Measurements from ENCODE around the gene OR6A2.

OR6A2 gene

DNA sequence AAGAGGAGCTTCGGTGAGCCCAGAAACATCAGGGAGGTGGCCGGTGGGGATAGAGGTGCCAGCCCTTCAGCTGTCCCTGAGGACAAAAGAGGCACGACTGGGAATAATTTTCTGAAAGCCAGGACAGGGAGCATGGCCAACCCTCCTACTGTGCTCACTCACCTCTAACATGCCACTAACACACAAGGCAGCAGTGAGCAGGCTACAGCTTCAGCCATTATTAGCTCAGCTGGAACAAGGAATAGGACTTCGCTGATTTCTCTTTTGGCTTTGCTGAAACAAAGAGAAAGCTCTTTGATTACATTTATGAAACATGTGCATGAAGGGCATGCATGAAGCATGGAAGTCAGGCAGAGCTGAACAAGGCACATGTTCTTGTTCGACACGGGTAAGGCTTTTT, 33.9 kb upstream of the OR6A2 start:
- H4K20me1 ChIP-seq (ENCODE audit: low read depth, low read length) = no peaks in the 10 kb centered on the region
- H3F3A ChIP-seq (ENCODE audit: insufficient read depth) = no peaks in the 10 kb centered on the region
- no peak overlapping the region for H3K4me3 ChIP-seq (ENCODE audit: insufficient read depth, low read length, poor library complexity, severe bottlenecking)
- no peaks in the 10 kb centered on the region for H3K9me2 ChIP-seq (replicated peaks; ENCODE audit: insufficient read depth, low read length)
- H3K9ac ChIP-seq (ENCODE audit: low read length) = no peak overlapping the region
- no peaks in the 10 kb centered on the region for H3K27me3 ChIP-seq (ENCODE audit: low read length)
- H3K9me3 ChIP-seq (ENCODE audit: insufficient read depth, low read length) = no peaks in the 10 kb centered on the region
- H3K36me3 ChIP-seq (ENCODE audit: low read length) = no peaks in the 10 kb centered on the region
- TF ChIP-seq EZH2phosphoT487 (conservative IDR thresholded peaks at IDR 0.05; ENCODE audit: low read length) (no peak), CTCF (IDR thresholded peaks at IDR 0.05; ENCODE audit: insufficient read depth, low read length, poor library complexity, severe bottlenecking) (no peak)
- H3K27ac ChIP-seq (ENCODE audit: low read depth, low read length) = no peak overlapping the region
- no peak overlapping the region for H2AFZ ChIP-seq (ENCODE audit: low read depth, low read length, severe bottlenecking)
- no peak overlapping the region for H3K4me2 ChIP-seq (ENCODE audit: low read depth, low read length, poor library complexity, severe bottlenecking)
- no peaks in the 10 kb centered on the region for H3K79me2 ChIP-seq (ENCODE audit: insufficient read depth, low read length)

GRCh38 chr11:6828103-6828502, 28.6 kb upstream of the OR6A2 start:
- Histone ChIP-seq H2AFZ (ENCODE audit: low read depth, low read length, severe bottlenecking) (no peak overlapping the region), H3K4me2 (ENCODE audit: low read depth, low read length, poor library complexity, severe bottlenecking) (no peak overlapping the region), H3K9me2 (replicated peaks; ENCODE audit: insufficient read depth, low read length) (no peaks in the 10 kb centered on the region), H3K36me3 (ENCODE audit: low read length) (no peaks in the 10 kb centered on the region), H3K79me2 (ENCODE audit: insufficient read depth, low read length) (no peaks in the 10 kb centered on the region), H3K4me3 (ENCODE audit: insufficient read depth, low read length, poor library complexity, severe bottlenecking) (no peak overlapping the region), H3K9me3 (ENCODE audit: insufficient read depth, low read length) (no peaks in the 10 kb centered on the region), H3K27ac (ENCODE audit: low read depth, low read length) (no peak overlapping the region), H3K27me3 (ENCODE audit: low read length) (no peaks in the 10 kb centered on the region), H3K9ac (ENCODE audit: low read length) (no peak overlapping the region), H3F3A (ENCODE audit: insufficient read depth) (no peaks in the 10 kb centered on the region), H4K20me1 (ENCODE audit: low read depth, low read length) (no peaks in the 10 kb centered on the region)
- TF ChIP-seq CTCF (IDR thresholded peaks at IDR 0.05; ENCODE audit: insufficient read depth, low read length, poor library complexity, severe bottlenecking) (no peak), EZH2phosphoT487 (conservative IDR thresholded peaks at IDR 0.05; ENCODE audit: low read length) (no peak)

DNA sequence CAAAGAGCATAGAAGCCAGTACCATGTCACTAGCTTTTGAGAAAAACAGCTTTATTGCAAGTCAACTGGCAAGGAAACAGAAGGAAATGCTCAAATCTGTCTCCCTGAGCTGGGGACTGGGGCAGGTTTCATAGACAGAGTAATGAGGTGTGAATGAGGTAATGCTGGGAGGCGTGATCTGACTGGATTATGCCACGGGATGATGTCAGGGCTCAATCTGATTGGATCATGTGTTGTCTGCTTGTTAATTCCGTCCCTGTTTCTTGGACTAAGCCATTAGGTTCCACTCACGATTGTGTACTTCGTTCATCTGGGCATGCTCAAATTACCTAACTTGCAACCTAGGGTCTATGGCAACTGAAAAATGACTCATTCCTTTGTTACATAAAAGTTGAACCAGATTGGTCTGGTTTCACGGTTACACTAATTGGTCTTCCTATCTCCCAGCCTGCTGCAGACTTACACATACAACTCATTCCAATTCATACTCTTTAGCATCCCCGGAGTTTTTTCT, 25.8 kb upstream of the OR6A2 start:
- Histone ChIP-seq H3K9me2 (replicated peaks; ENCODE audit: insufficient read depth, low read length) (no peaks in the 10 kb centered on the region), H3K9me3 (ENCODE audit: insufficient read depth, low read length) (no peaks in the 10 kb centered on the region), H3K4me2 (ENCODE audit: low read depth, low read length, poor library complexity, severe bottlenecking) (no peak overlapping the region), H3F3A (ENCODE audit: insufficient read depth) (no peaks in the 10 kb centered on the region), H3K9ac (ENCODE audit: low read length) (no peak overlapping the region), H3K27me3 (ENCODE audit: low read length) (no peaks in the 10 kb centered on the region), H3K27ac (ENCODE audit: low read depth, low read length) (no peak overlapping the region), H3K79me2 (ENCODE audit: insufficient read depth, low read length) (no peaks in the 10 kb centered on the region), H2AFZ (ENCODE audit: low read depth, low read length, severe bottlenecking) (no peak overlapping the region), H4K20me1 (ENCODE audit: low read depth, low read length) (no peaks in the 10 kb centered on the region), H3K36me3 (ENCODE audit: low read length) (no peaks in the 10 kb centered on the region), H3K4me3 (ENCODE audit: insufficient read depth, low read length, poor library complexity, severe bottlenecking) (no peak overlapping the region)
- no peak for TF ChIP-seq EZH2phosphoT487 (conservative IDR thresholded peaks at IDR 0.05; ENCODE audit: low read length)
- TF ChIP-seq CTCF (IDR thresholded peaks at IDR 0.05; ENCODE audit: insufficient read depth, low read length, poor library complexity, severe bottlenecking) = no peak

Data from SU-DHL-6 (cell line).